HG02571 (cell line): ENCODE data around the gene PIGV.

Experiments used
- ATAC-seq: cut with Tn5 transposase; IDR thresholded peaks from one replicate; pipeline ENCODE4 v1.9.1; 2021; ENCODE audit warnings: mild to moderate bottlenecking, moderate library complexity; ENCODE audit not compliant: unreplicated experiment

The PIGV gene

DNA sequence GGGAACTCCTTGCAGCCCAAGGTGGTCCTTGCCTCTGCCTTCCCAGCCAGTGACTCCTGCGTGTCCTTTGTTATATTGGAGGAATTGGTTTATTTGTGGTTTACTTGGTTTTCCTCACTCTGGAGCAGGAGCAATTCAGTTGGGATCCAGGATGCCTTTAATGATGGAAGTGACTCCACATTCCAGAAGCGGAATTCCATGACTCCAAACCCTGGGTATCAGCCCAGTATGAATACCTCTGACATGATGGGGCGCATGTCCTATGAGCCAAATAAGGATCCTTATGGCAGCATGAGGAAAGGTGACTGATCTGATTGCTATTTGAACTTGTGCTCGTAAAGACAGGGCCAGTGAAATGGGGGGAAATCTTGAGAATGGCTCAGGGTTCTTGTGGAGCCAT lies 15.1 kb upstream of the PIGV start:
- ATAC-seq: no peak

DNA sequence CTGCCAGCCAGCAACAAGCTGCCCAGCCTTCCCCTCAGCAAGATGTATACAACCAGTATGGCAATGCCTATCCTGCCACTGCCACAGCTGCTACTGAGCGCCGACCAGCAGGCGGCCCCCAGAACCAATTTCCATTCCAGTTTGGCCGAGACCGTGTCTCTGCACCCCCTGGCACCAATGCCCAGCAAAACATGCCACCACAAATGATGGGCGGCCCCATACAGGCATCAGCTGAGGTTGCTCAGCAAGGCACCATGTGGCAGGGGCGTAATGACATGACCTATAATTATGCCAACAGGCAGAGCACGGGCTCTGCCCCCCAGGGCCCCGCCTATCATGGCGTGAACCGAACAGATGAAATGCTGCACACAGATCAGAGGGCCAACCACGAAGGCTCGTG lies 13.3 kb upstream of the PIGV start:
- no peak for ATAC-seq

DNA sequence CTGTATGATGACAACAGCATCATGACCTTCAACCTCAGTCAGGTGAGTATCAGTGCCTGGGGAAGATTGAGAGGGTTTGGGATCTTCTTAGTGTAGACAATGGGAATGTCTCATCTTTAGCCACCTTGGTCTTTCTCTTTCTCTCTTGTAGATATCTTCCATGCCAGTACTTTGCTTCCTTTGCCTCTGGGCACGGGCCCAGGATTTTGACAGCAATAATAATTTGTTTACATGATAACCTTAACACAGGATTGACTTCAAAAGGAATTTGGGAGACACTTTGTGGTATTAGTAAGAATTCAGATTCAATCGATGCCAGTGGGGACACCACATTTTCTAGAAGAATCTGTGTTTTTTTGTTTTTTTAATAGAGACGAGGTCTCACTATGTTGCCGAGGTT lies 12.1 kb upstream of the PIGV start:
- ATAC-seq: no peak

GRCh38 chr1:26779098-26779668 lies 8.6 kb upstream of the PIGV start:
- ATAC-seq: no peak

DNA sequence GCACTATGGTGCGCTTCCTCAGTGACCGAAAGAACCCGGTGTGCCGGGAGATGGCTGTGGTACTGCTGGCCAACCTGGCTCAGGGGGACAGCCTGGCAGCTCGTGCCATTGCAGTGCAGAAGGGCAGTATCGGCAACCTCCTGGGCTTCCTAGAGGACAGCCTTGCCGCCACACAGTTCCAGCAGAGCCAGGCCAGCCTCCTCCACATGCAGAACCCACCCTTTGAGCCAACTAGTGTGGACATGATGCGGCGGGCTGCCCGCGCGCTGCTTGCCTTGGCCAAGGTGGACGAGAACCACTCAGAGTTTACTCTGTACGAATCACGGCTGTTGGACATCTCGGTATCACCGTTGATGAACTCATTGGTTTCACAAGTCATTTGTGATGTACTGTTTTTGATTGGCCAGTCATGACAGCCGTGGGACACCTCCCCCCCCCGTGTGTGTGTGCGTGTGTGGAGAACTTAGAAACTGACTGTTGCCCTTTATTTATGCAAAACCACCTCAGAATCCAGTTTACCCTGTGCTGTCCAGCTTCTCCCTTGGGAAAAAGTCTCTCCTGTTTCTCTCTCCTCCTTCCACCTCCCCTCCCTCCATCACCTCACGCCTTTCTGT lies 7.3 kb upstream of the PIGV start:
- ATAC-seq: no peak

DNA sequence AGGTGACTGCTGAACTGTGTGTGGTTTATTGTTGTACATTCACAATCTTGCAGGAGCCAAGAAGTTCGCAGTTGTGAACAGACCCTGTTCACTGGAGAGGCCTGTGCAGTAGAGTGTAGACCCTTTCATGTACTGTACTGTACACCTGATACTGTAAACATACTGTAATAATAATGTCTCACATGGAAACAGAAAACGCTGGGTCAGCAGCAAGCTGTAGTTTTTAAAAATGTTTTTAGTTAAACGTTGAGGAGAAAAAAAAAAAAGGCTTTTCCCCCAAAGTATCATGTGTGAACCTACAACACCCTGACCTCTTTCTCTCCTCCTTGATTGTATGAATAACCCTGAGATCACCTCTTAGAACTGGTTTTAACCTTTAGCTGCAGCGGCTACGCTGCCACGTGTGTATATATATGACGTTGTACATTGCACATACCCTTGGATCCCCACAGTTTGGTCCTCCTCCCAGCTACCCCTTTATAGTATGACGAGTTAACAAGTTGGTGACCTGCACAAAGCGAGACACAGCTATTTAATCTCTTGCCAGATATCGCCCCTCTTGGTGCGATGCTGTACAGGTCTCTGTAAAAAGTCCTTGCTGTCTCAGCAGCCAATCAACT lies 6.4 kb upstream of the PIGV start:
- ATAC-seq: no peak

DNA sequence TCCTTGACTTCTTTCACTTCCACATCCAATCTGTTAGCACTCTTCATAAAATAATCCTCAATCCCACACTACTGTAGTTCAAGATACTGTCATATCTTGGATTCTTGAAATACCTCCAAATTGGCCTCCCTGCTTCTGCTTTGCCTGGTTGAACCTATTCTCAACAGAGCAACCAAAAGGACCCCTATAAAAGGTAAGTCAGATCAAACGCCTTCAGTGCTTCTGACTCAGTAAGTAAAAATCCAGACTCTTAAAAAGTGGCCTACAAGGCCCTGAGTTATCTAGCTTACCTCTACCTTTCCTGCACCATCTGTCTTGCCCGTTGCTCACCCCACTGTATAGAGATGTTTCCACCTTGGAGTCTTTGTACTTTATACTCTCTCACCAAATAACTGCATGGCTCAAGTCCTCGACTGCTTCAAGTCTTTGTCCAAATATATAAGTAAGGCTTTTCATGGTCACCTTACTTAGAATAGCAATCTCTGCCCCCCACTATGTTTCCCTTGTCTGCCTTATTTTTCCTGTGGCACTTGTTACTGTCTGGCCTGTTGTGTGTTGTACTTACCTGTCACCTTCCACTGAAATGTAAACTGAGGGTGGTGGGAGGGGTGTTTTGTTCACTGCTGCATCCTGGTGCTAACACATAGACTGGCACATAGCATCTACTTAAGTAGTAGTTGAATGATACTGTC lies 5.1 kb upstream of the PIGV start:
- no peak for ATAC-seq

DNA sequence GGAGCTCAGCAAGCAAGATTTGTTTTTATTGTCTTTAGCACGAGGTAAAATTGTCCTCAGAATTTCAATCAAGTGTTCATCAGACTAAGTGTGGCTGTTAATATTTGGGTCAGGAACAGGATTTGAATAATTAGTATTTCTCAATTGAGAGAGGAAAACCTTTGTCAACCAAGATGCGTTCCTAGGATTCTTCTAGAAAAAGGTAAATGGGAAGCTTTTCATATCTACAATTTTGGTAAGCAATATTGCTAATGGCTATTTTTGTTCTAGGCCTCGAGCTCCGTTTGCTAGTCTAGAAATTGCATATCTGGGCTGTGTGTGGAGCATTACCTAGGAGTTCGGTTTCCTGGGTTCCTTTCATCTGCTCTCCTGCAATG lies 4.1 kb upstream of the PIGV start:
- ATAC-seq: no peak

GRCh38 chr1:26784023-26784871 lies 3.5 kb upstream of the PIGV start:
- ATAC-seq: no peak

DNA sequence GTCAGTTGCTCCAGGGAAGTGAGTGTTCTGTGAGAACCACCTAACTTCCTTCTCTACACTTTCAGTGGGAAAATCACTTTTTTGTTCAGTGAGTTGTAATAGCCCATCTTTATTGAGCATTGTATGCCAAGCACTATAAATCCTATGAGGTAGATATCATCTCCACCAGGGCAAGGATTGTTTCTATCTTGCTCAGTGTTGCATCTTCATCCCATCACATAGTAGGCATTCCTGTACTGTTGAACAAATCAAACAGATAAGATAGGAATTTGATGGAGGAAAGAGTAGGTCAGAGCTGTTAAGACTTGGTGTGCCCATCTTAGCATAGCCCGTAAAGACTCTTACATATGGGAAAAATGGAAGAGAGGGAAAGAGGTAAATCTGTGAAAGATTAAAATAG lies 2.9 kb upstream of the PIGV start:
- ATAC-seq: no peak

GRCh38 chr1:26785611-26786436 lies 1.9 kb upstream of the PIGV start:
- no peak for ATAC-seq

DNA sequence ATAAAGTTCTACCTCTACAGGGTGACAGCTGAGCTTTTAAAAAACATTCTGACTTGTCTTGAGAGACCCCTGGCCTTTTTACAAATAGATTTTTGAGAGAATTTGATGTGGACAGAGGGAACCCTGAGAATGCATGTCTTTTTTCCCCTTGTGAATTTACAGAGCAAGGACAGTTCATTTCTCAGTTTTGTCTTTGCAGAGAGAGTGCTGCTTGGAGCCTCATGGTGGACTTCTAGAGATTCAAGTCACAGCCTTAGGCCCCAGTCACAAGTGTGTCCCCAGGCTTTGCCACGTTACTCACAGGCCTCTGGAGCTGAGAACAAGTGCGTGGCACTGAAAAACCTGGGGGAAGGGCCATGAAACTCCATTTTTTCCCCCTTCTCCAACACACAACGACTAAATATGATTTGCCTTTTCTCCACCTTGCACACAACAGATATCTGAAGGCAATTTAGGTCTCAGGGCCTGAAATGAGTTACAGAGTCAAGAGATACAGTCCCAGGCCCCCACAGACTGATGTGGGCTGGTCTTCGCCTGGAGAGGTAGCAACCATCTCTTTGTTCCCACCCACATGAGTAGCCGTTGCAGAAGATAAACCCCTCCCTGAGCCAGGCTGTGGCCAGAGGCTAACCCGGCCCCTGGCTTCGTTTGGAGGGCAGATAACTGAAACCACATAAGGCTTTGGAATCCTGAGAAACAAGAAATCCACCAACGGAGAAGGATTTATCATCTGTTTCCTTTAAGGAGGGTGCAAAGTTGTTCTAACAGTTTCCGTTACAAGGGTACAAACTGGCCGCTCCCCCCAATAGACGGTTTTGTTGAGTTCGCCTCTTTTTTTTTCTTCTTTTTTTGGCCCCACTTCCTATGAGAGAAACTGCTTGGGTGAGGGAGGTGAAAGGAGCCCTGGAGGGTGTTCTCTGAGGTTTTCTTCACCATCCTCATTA lies 1.0 kb upstream of the PIGV start:
- ATAC-seq: no peak

DNA sequence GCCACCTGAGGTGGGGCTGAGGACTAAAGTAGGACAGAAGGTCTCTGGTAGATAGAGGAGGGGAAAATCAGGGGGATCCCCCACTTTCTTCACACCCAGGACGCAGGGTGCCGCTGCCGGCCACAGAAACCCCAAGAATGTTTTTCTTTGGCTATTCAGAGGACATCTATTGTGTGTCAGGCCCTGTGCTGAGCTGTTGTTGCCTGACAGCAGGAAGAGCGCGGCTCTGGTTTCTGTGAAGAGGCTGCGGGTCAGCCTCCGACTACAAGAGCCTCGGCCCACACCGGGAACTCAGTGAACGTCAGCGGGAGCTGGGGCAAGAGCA lies 407 bp upstream of the PIGV start:
- peak; percentile 49 for ATAC-seq

DNA sequence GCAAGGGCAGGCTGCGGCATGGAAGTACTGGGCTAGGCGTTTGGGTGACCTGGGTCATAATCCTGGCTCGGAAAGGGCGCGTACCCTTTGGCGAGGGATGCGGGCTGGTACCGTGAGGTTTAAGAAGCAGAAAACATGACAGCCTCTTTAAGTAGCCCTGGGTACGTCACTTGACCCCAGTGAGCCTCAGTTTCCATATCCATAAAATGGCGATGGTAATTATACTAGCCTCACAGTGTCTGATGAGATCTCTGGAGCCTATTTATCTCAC lies 700 bp downstream of the PIGV start:
- ATAC-seq: no peak

DNA sequence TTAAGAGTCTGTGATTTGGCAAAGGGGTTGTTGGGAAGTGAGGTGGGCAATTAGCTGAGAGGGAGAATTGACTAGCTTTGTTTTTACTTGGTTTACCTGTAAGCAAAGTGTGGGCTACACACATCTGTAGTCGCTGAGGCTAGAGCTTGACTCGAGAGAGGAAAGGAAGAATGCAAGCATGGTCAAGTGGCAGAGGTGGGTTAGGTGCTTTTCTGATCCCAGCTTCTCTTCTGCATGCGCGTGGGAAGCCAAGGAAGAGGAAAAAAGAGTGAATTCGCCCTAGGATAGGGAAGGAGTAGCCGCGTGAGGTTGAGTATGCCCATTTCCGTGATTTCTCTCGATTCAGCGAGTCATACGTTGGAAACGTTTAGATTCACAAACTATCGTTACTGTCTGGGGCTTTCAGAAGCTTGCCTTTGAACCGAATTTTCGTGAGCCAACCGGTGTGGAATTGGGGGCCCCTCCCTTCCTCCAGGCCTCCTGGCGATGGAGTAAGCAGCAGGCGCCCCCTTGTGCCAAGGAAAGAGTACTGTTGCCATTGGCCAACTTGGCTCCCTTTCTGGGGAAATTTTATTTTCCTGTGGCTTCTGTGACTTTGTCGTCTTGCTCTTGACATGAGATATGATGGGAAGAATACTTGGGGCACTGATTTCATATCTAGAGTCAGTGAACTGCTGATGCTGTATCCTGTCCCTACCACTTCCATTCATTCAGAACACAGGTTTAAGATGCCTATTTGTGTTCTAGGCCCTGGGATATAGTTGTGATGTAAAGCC lies 1.3 kb downstream of the PIGV start:
- ATAC-seq: no peak

- no peak for ATAC-seq
These were observed 1.8 kb downstream of the PIGV start for GRCh38 chr1:26789612-26789865.

GRCh38 chr1:26789931-26790330 lies 2.2 kb downstream of the PIGV start:
- no peak for ATAC-seq

- ATAC-seq: no peak
These were observed 2.8 kb downstream of the PIGV start for GRCh38 chr1:26790551-26790953.

- no peak for ATAC-seq
These were observed 3.4 kb downstream of the PIGV start for GRCh38 chr1:26791148-26791547.
